Common myeloid progenitor, CD34-positive (primary cell): ENCODE measurements around the gene COPG1.

Source experiments
- CTCF ChIA-PET: fragments of 350-600 bp; sonication (Branson Sonifier 250); formaldehyde crosslinking; loops from one replicate; lab custom pipeline; 2021; ENCODE audit warnings: antibody characterized with exemption; lab: Charles Lee
- POLR2A ChIA-PET: fragments of 350-600 bp; sonication (Branson Sonifier 250); formaldehyde crosslinking; loops from one replicate; lab custom pipeline; 2021; ENCODE audit warnings: antibody characterized with exemption; lab: Charles Lee
- DNase-seq, 3 donors: peaks; one replicate each; pipeline versions ENCODE4 v3.0.0 to v3.0.0-alpha.2; 2013
- H3K27ac ChIP-seq, 2 experiments: 1 replicate in 1 of 2; 2 replicates in 1 of 2; pipeline ENCODE4 v1.7.0; 2013; ENCODE audit warnings: inconsistent platforms in 2 of 2, low read length in 2 of 2, mild to moderate bottlenecking in 2 of 2, low read depth in 1 of 2, moderate library complexity in 1 of 2; ENCODE audit not compliant: severe bottlenecking in 2 of 2, insufficient read depth in 1 of 2, poor library complexity in 1 of 2
- H3K27me3 ChIP-seq, 5 experiments: replicated peaks in 2 of 5; 1 replicate in 3 of 5; 2 replicates in 2 of 5; pipeline versions ENCODE4 v1.6.1 to v1.7.0; 2013; ENCODE audit warnings: low read length in 4 of 5, mild to moderate bottlenecking in 2 of 5, moderate library complexity in 2 of 5, inconsistent platforms in 1 of 5; ENCODE audit not compliant: insufficient read depth in 5 of 5, control insufficient read depth in 4 of 5
- H3K36me3 ChIP-seq, 4 experiments: 1 replicate in 2 of 4; 2 replicates in 2 of 4; pipeline versions ENCODE4 v1.6.1 to v1.7.0; 2013; ENCODE audit warnings: low read length in 3 of 4, control low read depth in 1 of 4, mild to moderate bottlenecking in 1 of 4; ENCODE audit not compliant: control insufficient read depth in 4 of 4, insufficient read depth in 4 of 4
- H3K4me1 ChIP-seq, 4 experiments: 1 replicate in 3 of 4; 2 replicates in 1 of 4; pipeline versions ENCODE4 v1.6.1 to v1.7.1; 2013; ENCODE audit warnings: low read length in 3 of 4, mild to moderate bottlenecking in 3 of 4, control low read depth in 1 of 4, inconsistent platforms in 1 of 4, moderate library complexity in 1 of 4; ENCODE audit not compliant: control insufficient read depth in 4 of 4, insufficient read depth in 4 of 4; ENCODE audit errors: control extremely low read depth in 1 of 4
- H3K4me3 ChIP-seq, 7 experiments: 1 replicate in 4 of 7; 2 replicates in 3 of 7; pipeline versions ENCODE4 v1.5.1 to v1.7.0; 2013; ENCODE audit warnings: mild to moderate bottlenecking in 7 of 7, low read length in 6 of 7, moderate library complexity in 6 of 7, inconsistent platforms in 2 of 7, low read depth in 2 of 7, control low read depth in 1 of 7; ENCODE audit not compliant: insufficient read depth in 4 of 7, control insufficient read depth in 1 of 7; ENCODE audit errors: extremely low read depth in 1 of 7
- H3K9me3 ChIP-seq, 5 experiments: 1 replicate in 4 of 5; 2 replicates in 1 of 5; pipeline versions ENCODE4 v1.6.1 to v1.7.1; 2013; ENCODE audit warnings: low read length in 4 of 5, mild to moderate bottlenecking in 2 of 5, inconsistent platforms in 1 of 5, low read depth in 1 of 5, moderate library complexity in 1 of 5; ENCODE audit not compliant: control insufficient read depth in 4 of 5, insufficient read depth in 2 of 5; ENCODE audit errors: control extremely low read depth in 1 of 5
- WGBS: methylation state at CpG from one replicate; pipeline ENCODE4 v1.1.5; 2013; ENCODE audit not compliant: insufficient coverage; 5-methylcytosine and 5-hydroxymethylcytosine counted together

Gene COPG1

GRCh38 chr3:129230311-129231019 is 18.9 kb upstream of the COPG1 start:
- WGBS, result 89% methylated on average over 3 of the region's 7 CpGs
- CTCF ChIA-PET, result interaction anchor here (0.5 to 3.8 kb wide), 8 partner anchors 9 to 260 kb away, joined by 3 to 27 read pairs (median 4); partner anchors contain the start of gene CNBP
- POLR2A ChIA-PET, result interaction anchor here (0.6 to 0.9 kb wide), 3 partner anchors 31 to 100 kb away, joined by 3 to 6 read pairs (median 3); no protein-coding TSS in a partner anchor
- H3K27me3 ChIP-seq, result no peaks in the 10 kb centered on the region
- H3K36me3 ChIP-seq, result no peaks in the 10 kb centered on the region
- peaks cover 22 to 84% (median 55%) of the 10 kb centered on the region in 4 experiments for H3K4me1 ChIP-seq
- peak overlapping the region in 1 of 2 experiments; percentile 49 for H3K27ac ChIP-seq
- peak overlapping the region in 4 of 7 experiments; percentile 3 to 25 (median 18) for H3K4me3 ChIP-seq
- peak; percentile 43 to 90 (median 84) for DNase-seq
- H3K9me3 ChIP-seq, result no peaks in the 10 kb centered on the region

DNA sequence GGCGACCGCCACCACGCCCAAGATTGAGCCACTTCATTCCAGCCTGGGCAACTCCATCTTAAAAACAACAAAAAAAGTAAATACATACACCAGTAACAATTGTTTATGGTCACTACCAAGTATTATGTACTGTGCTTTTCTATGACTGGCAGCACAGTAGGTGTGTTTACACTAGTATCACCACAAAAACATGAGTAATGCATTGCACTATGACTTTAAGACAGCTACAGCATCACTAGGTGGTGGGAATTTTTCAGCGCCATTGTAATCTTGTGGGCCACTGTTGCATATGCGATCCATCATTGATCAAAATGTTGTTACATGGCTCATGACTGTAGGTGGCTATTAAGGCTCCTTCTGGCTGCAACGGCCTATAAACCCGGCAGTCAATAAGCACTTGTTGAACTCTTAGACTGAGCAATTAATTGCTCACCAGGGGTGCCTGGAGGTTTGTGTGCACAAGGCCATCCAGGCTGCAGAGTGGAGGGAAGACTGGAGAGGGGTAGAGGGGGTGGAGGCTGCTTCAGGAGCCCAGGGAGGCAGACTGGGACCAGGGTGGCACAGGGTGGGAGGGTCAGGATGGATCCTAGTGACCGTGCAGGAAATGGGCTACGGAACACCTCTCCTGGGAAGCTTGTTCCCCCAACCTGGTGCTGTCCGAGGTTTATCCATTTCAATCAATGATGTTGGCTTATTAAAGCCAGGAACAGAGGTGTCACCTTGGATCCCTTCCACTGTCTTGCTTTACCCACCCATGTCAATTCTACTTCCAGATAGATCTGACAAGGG is 17.9 kb upstream of the COPG1 start:
- H3K36me3 ChIP-seq, result no peaks in the 10 kb centered on the region
- POLR2A ChIA-PET, result no interaction called here
- 95% methylated on average over 8 of the region's 10 CpGs for WGBS
- H3K4me3 ChIP-seq, result peak overlapping the region in 2 of 7 experiments; percentile 30 to 41
- H3K9me3 ChIP-seq, result no peaks in the 10 kb centered on the region
- peaks cover 19 to 75% (median 49%) of the 10 kb centered on the region in 4 experiments for H3K4me1 ChIP-seq
- DNase-seq, result no peak
- CTCF ChIA-PET, result interaction anchor here (0.5 to 6.2 kb wide), 8 partner anchors 14 to 261 kb away, joined by 3 to 57 read pairs (median 4); no protein-coding TSS in a partner anchor
- H3K27me3 ChIP-seq, result no peaks in the 10 kb centered on the region
- no peak overlapping the region for H3K27ac ChIP-seq

- ChIA-PET CTCF (interaction anchor here (0.6 to 6.2 kb wide), 4 partner anchors 10 to 71 kb away, joined by 3 to 57 read pairs (median 6); no protein-coding TSS in a partner anchor), POLR2A (interaction anchor here (0.6 to 1.4 kb wide), 3 partner anchors 10 to 539 kb away, joined by 3 to 5 read pairs (median 4); no protein-coding TSS in a partner anchor)
- no peaks in the 10 kb centered on the region for H3K27me3 ChIP-seq
- WGBS, result 0% methylated on average over 3 of the region's 4 CpGs
- H3K4me1 ChIP-seq, result peaks cover 9 to 55% (median 38%) of the 10 kb centered on the region in 4 experiments
- H3K4me3 ChIP-seq, result no peak overlapping the region
- H3K27ac ChIP-seq, result no peak overlapping the region
- H3K36me3 ChIP-seq, result no peaks in the 10 kb centered on the region
- peak; percentile 87 to 97 (median 96) for DNase-seq
- H3K9me3 ChIP-seq, result no peaks in the 10 kb centered on the region
Measured at GRCh38 chr3:129233538-129233937, 15.9 kb upstream of the COPG1 start.

GRCh38 chr3:129234441-129234840 is 15.0 kb upstream of the COPG1 start:
- ChIA-PET CTCF (interaction anchor here (1.3 to 6.2 kb wide), 4 partner anchors 11 to 112 kb away, joined by 3 to 57 read pairs (median 6); no protein-coding TSS in a partner anchor), POLR2A (no interaction called here)
- DNase-seq, result no peak
- Histone ChIP-seq H3K27ac (no peak overlapping the region), H3K4me1 (peaks cover 9 to 55% (median 29%) of the 10 kb centered on the region in 4 experiments), H3K4me3 (no peak overlapping the region), H3K9me3 (no peaks in the 10 kb centered on the region), H3K36me3 (no peaks in the 10 kb centered on the region), H3K27me3 (no peaks in the 10 kb centered on the region)
- WGBS, result 93% methylated on average over 2 of the region's 3 CpGs

GRCh38 chr3:129235344-129235917 is 14.0 kb upstream of the COPG1 start:
- H3K4me3 ChIP-seq, result no peak overlapping the region
- no peaks in the 10 kb centered on the region for H3K9me3 ChIP-seq
- no peaks in the 10 kb centered on the region for H3K36me3 ChIP-seq
- H3K4me1 ChIP-seq, result peaks cover 9 to 54% (median 20%) of the 10 kb centered on the region in 4 experiments
- H3K27ac ChIP-seq, result peak overlapping the region in 1 of 2 experiments; percentile 25
- H3K27me3 ChIP-seq, result no peaks in the 10 kb centered on the region
- no peak for DNase-seq
- WGBS, result 100% methylated on average over 4 of the region's 4 CpGs
- ChIA-PET CTCF (interaction anchor here (1.4 to 6.2 kb wide), 3 partner anchors 10 to 113 kb away, joined by 3 to 57 read pairs (median 4); no protein-coding TSS in a partner anchor), POLR2A (interaction anchor here (0.5 kb wide), 1 partner anchor 17 kb away, joined by 3 read pairs; no protein-coding TSS in a partner anchor)

DNA sequence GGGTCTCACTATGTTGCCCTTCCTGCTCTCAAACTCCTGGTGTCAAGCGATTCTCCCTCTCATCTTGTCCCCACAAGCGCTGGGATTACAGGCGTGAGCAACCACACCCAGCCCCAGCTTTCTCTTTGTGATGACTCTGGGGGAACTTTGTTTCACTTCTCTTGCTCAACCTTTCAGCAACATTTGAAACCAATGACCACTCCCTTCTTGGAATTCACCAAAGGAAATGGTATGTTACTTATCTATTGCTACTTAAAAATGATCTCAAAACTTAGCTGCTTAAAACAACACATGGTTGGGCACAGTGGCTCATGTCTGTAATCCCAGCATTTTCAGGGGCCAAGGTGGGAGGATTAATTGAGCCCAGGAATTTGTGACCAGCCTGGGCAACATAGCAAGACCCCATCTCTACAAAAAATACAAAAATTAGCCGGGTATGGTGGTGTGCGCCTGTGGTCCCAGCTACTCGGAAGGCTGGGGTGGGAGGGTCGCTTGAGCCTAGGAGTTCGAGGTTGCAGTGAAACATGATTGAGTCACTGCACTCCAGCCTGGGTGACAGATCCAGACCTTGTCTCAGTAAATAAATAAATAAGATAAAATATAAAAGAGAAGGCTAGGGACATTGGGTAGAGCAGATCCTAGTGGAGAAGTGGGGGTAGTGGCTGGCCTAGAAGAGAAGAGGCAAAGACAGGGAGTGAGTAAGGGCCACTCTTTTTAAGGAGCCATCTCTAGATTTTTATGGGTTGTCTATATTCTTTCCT is 10.3 kb upstream of the COPG1 start:
- Histone ChIP-seq H3K27ac (no peak overlapping the region), H3K4me1 (peaks cover 6 to 28% (median 9%) of the 10 kb centered on the region in 4 experiments), H3K4me3 (no peak overlapping the region), H3K9me3 (no peaks in the 10 kb centered on the region), H3K36me3 (no peaks in the 10 kb centered on the region), H3K27me3 (no peaks in the 10 kb centered on the region)
- 94% methylated on average over 5 of the region's 8 CpGs for WGBS
- ChIA-PET CTCF (interaction anchor here (0.8 to 3.1 kb wide), 6 partner anchors 10 to 72 kb away, joined by 3 to 10 read pairs (median 4); no protein-coding TSS in a partner anchor), POLR2A (no interaction called here)
- DNase-seq, result peak in 1 of 3 donors; percentile 24
